ENCODE data around the gene LAPTM5. TPM values are rescaled to one million over a fixed set of nuclear protein-coding genes. Genes with fewer than 3 reads are reported as not detected.
A peak's percentile ranks its signal among the peaks of the same experiment; 100 is the strongest.

The LAPTM5 gene
- total and polyA plus RNA-seq, 7 donors: 3.0 to 14.5 (median 13.1) TPM

GRCh38 chr1:30781906-30782305, 24.3 kb upstream of the LAPTM5 start:
- no peak for TF ChIP-seq CTCF (IDR thresholded peaks at IDR 0.05)
- H3K4me1 ChIP-seq: peaks cover 10% of the 10 kb centered on the region
- no peak overlapping the region for H3K4me3 ChIP-seq
- no peaks in the 10 kb centered on the region for H3K9me3 ChIP-seq
- intact Hi-C loops (cut with DNase I): loop anchor here in 1 of 2 donors (1.0 kb wide), 1 partner anchor 129 kb away; no protein-coding TSS in a partner anchor
- 68 to 71% (median 71%) methylated on average over 10 of the region's 10 CpGs for WGBS, 3 donors
- ATAC-seq (no peak), DNase-seq (no peak)
- peaks cover 0 to 5% (median 0%) of the 10 kb centered on the region in 3 donors for H3K27me3 ChIP-seq (ENCODE audit: insufficient read depth in 3 of 3, low read length in 2 of 3)
- no peak overlapping the region for H3K27ac ChIP-seq
- H3K36me3 ChIP-seq (ENCODE audit: insufficient read depth in 1 of 2, low read depth in 1 of 2): no peaks in the 10 kb centered on the region

GRCh38 chr1:30780409-30780808, 22.8 kb upstream of the LAPTM5 start:
- DNase-seq: no peak
- no peak for TF ChIP-seq CTCF (IDR thresholded peaks at IDR 0.05)
- no peaks in the 10 kb centered on the region for H3K27me3 ChIP-seq (ENCODE audit: insufficient read depth in 3 of 3, low read length in 2 of 3)
- no peak for ATAC-seq
- H3K4me3 ChIP-seq: no peak overlapping the region
- no peak overlapping the region for H3K27ac ChIP-seq
- intact Hi-C loops (cut with DNase I): no loop called here
- H3K9me3 ChIP-seq: no peaks in the 10 kb centered on the region
- 51 to 60% (median 51%) methylated on average over 5 of the region's 5 CpGs for WGBS, 3 donors
- no peaks in the 10 kb centered on the region for H3K36me3 ChIP-seq (ENCODE audit: insufficient read depth in 1 of 2, low read depth in 1 of 2)
- H3K4me1 ChIP-seq: peaks cover 10% of the 10 kb centered on the region

- peak; percentile 93 for TF ChIP-seq CTCF (IDR thresholded peaks at IDR 0.05)
- Histone ChIP-seq H3K4me3 (no peak overlapping the region), H3K27ac (no peak overlapping the region), H3K27me3 (ENCODE audit: insufficient read depth in 3 of 3, low read length in 2 of 3) (no peaks in the 10 kb centered on the region), H3K36me3 (ENCODE audit: insufficient read depth in 1 of 2, low read depth in 1 of 2) (no peaks in the 10 kb centered on the region), H3K9me3 (no peaks in the 10 kb centered on the region), H3K4me1 (peaks cover 10% of the 10 kb centered on the region)
- ATAC-seq: peak; percentile 70 to 77 (median 73)
- DNase-seq: peak; percentile 84 to 89
- intact Hi-C loops (cut with DNase I): loop anchor here (1.0 to 10.0 kb wide), 2 partner anchors 60 to 1545 kb away; partner anchors contain the start of genes MECR (in 1 of the 2) and PTPRU (in 1 of the 2)
- 20 to 24% (median 22%) methylated on average over 12 of the region's 12 CpGs for WGBS, 3 donors
Measured at GRCh38 chr1:30779294-30780071, 21.9 kb upstream of the LAPTM5 start.

- DNase-seq (no peak), ATAC-seq (no peak)
- WGBS, 3 donors: 73 to 83% (median 81%) methylated on average over 6 of the region's 6 CpGs
- TF ChIP-seq CTCF (IDR thresholded peaks at IDR 0.05): no peak
- Histone ChIP-seq H3K27me3 (ENCODE audit: insufficient read depth in 3 of 3, low read length in 2 of 3) (no peaks in the 10 kb centered on the region), H3K4me1 (peaks cover 10% of the 10 kb centered on the region), H3K4me3 (no peak overlapping the region), H3K9me3 (no peaks in the 10 kb centered on the region), H3K27ac (no peak overlapping the region), H3K36me3 (ENCODE audit: insufficient read depth in 1 of 2, low read depth in 1 of 2) (no peaks in the 10 kb centered on the region)
- intact Hi-C loops (cut with DNase I): loop anchor here (1.0 to 10.0 kb wide), 2 partner anchors 60 to 1544 kb away; partner anchors contain the start of genes MECR (in 1 of the 2) and PTPRU (in 1 of the 2)
Measured at GRCh38 chr1:30778979-30779293, 21.4 kb upstream of the LAPTM5 start.

Data from psoas muscle (tissue), 8 donors.